ENCODE measurements around the gene CD86.

The CD86 gene

GRCh38 chr3:122030381-122031122 lies 24.6 kb upstream of the CD86 start:
- TF ChIP-seq TAF1 (IDR thresholded peaks at IDR 0.05; ENCODE audit: borderline replicate concordance, insufficient read depth, low read length) (no peak), FOXP2 (optimal IDR thresholded peaks at IDR 0.05; ENCODE audit: borderline replicate concordance, extremely low read depth, extremely low read length, insufficient read depth) (no peak), POLR2AphosphoS5 (IDR thresholded peaks at IDR 0.05; ENCODE audit: low read depth, low read length) (no peak), SIN3A (IDR thresholded peaks at IDR 0.05; ENCODE audit: borderline replicate concordance, insufficient read depth, low read length) (no peak), REST (IDR thresholded peaks at IDR 0.05; ENCODE audit: insufficient read depth in 1 of 2, low read depth in 2 of 2, low read length in 2 of 2) (no peak)

- TF ChIP-seq FOXP2 (optimal IDR thresholded peaks at IDR 0.05; ENCODE audit: borderline replicate concordance, extremely low read depth, extremely low read length, insufficient read depth), result no peak
- TF ChIP-seq POLR2AphosphoS5 (IDR thresholded peaks at IDR 0.05; ENCODE audit: low read depth, low read length), result no peak
- no peak for TF ChIP-seq TAF1 (IDR thresholded peaks at IDR 0.05; ENCODE audit: borderline replicate concordance, insufficient read depth, low read length)
- TF ChIP-seq SIN3A (IDR thresholded peaks at IDR 0.05; ENCODE audit: borderline replicate concordance, insufficient read depth, low read length), result no peak
- no peak for TF ChIP-seq REST (IDR thresholded peaks at IDR 0.05; ENCODE audit: insufficient read depth in 1 of 2, low read depth in 2 of 2, low read length in 2 of 2)
These were observed 24.1 kb upstream of the CD86 start for GRCh38 chr3:122031123-122031468.

GRCh38 chr3:122032531-122032930 lies 22.6 kb upstream of the CD86 start:
- TF ChIP-seq FOXP2 (optimal IDR thresholded peaks at IDR 0.05; ENCODE audit: borderline replicate concordance, extremely low read depth, extremely low read length, insufficient read depth), result no peak
- no peak for TF ChIP-seq POLR2AphosphoS5 (IDR thresholded peaks at IDR 0.05; ENCODE audit: low read depth, low read length)
- no peak for TF ChIP-seq TAF1 (IDR thresholded peaks at IDR 0.05; ENCODE audit: borderline replicate concordance, insufficient read depth, low read length)
- no peak for TF ChIP-seq REST (IDR thresholded peaks at IDR 0.05; ENCODE audit: insufficient read depth in 1 of 2, low read depth in 2 of 2, low read length in 2 of 2)
- no peak for TF ChIP-seq SIN3A (IDR thresholded peaks at IDR 0.05; ENCODE audit: borderline replicate concordance, insufficient read depth, low read length)

- no peak for TF ChIP-seq SIN3A (IDR thresholded peaks at IDR 0.05; ENCODE audit: borderline replicate concordance, insufficient read depth, low read length)
- TF ChIP-seq POLR2AphosphoS5 (IDR thresholded peaks at IDR 0.05; ENCODE audit: low read depth, low read length), result no peak
- TF ChIP-seq TAF1 (IDR thresholded peaks at IDR 0.05; ENCODE audit: borderline replicate concordance, insufficient read depth, low read length), result no peak
- TF ChIP-seq FOXP2 (optimal IDR thresholded peaks at IDR 0.05; ENCODE audit: borderline replicate concordance, extremely low read depth, extremely low read length, insufficient read depth), result no peak
- no peak for TF ChIP-seq REST (IDR thresholded peaks at IDR 0.05; ENCODE audit: insufficient read depth in 1 of 2, low read depth in 2 of 2, low read length in 2 of 2)
These were observed 22.1 kb upstream of the CD86 start for GRCh38 chr3:122033023-122033422.
